ENCODE measurements around the gene PDE6A.
A peak's percentile ranks its signal among the peaks of the same experiment; 100 is the strongest.
"Not testable (repeated sequence)": the region's sequence is repeated elsewhere in the genome, so short reads cannot be mapped to it uniquely, and the experiment has no call there.

PDE6A gene

DNA sequence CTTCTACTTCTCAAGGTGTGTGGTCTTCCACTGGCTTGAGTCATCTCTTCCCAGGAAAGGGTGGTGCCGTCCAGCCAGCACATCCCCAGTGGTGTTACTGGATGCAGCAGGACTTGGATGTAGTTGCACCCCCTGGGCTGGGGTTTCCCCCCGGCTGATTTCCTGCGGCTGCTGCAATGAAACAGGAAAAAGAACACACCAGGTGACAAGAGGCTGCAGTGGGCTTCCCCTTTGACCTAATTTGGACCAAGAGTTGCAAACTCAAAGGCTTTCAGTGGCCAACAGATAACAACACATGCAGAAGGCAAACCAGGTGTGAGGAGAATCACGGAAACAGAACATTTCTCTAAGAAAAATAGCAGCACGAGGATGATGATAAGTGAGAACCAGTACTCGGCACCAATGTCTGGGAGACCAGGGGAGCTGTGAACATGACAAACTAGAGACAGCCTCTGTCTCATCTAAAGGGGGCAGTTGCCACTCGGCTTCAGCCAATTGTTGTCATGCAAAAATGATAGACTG lies 83.7 kb downstream of the PDE6A start:
- DNase-seq (ENCODE audit: low read depth): no peak

DNA sequence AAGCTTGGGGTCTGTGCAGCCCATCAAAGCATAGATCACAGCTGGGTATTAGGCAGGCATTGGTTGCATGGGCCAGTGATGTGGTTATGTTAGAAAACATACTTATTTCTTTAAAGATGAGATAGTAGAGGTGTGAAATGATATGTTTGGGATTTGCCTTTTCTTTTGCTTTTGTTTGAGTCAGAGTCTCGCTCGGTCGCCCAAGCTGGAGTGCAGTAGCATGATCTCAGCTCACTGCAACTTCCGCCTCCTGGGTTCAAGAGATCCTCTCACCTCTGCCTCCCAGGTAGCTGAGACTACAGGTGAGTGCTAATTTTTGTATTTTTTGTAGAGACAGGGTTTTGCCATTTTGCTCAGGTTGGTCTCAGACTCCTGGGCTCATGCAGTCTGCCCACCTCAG lies 84.8 kb downstream of the PDE6A start:
- DNase-seq (ENCODE audit: low read depth): no peak

DNA sequence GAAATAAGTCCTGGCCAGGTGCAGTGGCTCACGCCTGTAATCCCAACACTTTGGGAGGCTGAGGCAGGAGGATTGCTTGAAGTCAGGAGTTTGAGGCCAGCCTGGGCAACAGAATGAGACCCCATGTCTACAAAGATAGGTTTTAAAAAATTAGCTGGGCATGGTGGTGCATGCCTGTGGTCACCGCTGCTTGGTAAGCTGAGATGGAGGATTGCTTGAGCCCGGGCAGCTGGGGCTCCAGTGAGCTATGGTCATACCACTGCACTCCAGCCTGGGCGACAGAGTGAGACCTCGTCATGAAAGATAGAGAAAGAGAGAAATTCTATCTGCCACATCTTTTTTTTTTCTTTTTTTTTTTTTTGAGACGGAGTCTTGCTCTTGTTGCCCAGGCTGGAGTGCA lies 86.1 kb downstream of the PDE6A start:
- DNase-seq (ENCODE audit: low read depth): not testable (repeated sequence)

DNA sequence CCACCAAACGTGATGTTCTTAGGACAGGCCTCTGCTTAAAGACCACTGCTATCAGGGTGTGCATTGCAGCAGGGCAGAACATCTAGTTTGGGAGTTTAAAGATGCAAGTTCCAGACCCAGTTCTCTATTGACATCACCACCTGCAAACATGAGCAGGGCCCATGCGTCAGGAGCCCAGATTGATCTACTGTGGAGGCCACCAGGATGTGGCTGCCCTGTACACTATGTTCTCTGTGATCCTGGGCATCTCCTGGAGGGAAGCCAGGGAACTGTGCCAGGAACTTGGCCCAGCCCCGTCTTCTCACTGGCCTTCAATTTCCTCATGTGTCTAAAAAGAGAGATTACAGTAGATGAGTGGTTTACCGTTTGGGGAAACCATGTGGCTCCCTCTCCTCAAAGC lies 87.1 kb downstream of the PDE6A start:
- no peak for DNase-seq (ENCODE audit: low read depth)

DNA sequence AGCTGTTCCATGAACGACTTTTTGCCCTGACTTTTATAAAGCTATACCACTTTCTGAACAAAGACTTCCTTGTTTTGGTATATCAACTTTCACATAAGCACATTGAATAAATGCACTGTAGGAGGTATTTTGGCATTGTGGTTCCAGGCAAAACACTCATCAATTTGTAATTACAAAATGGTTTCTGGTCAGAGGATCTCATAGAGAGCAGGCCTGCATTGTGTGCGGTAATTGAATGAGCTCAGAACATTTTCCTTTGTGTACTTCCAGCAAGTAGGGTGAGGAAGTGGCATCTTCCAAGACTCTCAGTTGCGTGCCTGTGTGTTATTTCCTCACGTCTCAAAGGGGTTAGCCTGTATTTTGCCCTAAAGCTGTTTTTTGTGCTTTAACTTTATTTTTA lies 89.2 kb downstream of the PDE6A start:
- no peak for DNase-seq (ENCODE audit: low read depth)

DNA sequence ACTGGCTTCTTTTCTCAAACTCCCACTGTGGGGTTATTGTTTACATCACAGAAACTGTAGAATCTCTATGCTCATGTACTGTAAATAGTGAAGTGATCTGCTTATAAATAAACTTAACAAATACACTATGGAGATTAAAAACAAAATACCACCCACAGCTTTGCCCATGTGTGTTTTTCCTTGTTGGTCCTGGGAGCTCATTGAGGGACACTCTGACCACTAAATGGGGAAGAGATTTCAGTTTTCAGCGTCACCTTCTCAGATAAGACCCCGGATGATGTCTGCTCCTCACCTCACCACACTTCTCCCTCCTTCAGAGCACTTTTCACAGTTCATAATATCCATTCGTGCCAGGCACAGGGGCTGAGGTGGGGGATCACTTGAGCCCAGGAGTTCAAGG lies 89.7 kb downstream of the PDE6A start:
- no peak for DNase-seq (ENCODE audit: low read depth)

DNA sequence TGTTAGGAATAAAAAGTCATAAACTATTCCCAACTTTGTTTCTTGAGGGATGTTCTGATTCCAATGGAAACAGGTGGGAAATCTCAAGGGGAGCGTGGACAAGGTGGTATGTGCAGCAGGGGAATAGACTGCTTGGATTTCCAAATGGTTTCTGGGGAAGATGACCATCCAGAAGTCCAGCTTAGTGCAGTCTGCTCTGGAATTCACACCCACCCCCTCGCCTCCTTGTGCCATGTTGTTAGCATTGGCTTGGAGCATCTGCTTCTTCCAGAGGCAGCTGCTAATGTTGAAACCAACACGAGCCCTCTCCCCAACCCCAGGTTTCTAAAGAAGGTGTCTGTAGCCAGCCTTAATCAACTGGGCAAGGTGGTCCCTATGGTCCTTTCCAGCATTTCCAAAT lies 90.9 kb downstream of the PDE6A start:
- DNase-seq (ENCODE audit: low read depth): no peak

DNA sequence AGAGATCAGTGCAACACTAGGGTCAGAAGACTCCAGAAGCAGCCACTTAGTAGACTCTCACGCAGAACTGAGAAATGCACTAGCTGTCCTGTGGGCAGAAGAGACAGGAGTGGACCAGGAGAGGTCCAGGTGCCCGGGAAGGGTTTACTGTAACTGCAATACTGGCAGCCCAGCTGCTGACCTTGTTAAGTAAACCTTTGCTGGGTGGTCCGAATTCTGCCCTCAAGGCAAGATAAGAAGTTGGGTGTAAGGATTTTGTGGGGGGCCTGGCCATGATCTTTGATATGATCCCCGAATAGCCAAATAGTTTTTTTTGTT lies 91.3 kb downstream of the PDE6A start:
- no peak for DNase-seq (ENCODE audit: low read depth)

DNA sequence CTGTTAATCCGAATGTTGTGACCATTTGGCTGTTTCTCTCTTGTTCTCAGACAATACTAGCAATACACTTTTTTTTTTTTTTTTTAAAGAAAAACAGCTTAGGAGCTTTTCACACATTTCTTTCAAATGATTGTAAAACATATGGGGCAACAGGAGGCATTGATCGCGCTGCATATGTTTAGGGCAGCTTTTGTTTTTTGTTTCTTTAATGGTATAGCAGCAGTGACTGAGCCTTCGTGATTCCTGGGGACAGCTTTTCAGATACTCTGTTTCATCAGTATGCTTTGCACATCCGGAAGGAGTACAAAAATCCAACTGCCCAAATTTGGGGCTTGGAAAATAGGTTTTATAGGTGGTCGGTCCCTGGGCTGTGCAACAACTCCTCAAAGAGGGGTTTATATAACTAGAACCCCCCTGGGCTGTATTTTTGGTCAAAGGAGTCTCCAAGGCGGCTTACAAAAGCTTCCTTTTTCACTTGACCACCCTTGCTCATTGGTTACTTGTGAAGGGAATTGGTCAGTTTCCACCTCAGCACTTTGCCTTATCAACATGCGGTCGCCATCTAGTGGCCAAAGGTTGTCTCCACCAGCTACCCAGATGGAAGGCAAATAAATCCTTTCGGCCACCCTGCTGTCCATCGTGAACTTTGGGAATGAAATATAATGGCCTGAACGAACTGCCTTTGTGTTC lies 91.8 kb downstream of the PDE6A start:
- DNase-seq (ENCODE audit: low read depth): peak; percentile 13

DNA sequence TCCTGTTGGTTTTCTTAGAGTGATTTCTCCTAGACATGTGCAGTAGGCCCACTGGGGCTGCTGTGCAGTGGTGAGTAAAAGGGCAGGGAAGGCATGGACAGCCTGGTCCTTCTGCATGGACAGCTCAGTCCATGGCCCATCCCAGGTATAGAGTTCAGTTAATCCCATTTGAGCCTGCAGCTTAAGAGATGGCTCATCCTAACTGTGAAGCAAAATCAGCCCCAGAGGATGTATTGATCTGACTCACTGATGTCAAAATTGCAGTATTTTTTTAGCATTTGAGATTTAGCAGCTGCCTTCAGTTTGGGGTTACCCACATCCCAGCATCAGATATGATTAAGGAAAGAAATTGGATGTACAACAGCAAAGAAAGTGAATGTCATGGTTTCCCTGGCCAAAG lies 93.4 kb downstream of the PDE6A start:
- DNase-seq (ENCODE audit: low read depth): no peak

DNA sequence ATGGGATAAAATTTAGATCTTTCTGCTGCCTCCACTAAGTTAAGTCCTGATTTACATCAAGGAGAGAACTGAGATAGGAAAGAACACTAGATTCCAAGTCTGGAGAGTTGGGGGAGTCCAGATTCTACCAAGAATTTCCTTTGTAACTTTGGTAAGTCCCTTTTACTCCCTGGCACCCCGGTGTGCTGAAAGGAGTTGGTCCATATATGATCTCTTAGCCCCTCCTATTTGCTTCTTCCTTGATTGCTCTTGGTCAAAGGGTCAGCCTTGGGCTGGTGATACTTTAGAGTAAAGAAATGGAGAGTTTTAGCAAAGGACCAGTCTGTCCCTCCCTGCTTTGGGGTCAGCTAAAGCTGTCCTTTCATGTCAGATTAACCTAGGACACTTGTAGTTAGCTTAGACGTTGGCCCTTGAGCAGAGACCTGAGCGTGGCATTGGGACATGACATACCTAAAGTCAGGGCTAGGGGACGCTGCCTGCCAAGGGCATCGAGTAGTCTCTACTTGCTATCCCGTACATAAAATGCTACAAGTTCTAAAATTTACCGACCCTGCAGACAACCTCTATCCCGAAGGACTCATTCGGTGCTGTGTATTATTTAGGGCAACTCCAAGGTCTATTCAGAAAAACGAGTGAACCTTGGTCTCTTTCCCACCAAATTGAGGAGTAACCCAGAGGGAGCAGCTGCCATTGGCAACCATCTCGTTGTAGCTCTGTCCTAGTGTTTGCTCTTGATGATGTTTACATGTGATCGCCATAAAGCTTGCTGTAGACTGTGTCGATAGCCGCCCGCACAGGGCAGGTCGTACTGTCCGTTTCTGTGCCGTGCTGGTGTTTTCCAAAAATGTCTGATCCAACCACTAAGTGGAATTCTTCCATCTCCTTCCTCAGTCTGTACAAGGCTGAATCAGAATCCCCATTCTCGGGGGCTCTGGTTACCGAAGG lies 94.4 kb downstream of the PDE6A start:
- no peak for DNase-seq (ENCODE audit: low read depth)

DNA sequence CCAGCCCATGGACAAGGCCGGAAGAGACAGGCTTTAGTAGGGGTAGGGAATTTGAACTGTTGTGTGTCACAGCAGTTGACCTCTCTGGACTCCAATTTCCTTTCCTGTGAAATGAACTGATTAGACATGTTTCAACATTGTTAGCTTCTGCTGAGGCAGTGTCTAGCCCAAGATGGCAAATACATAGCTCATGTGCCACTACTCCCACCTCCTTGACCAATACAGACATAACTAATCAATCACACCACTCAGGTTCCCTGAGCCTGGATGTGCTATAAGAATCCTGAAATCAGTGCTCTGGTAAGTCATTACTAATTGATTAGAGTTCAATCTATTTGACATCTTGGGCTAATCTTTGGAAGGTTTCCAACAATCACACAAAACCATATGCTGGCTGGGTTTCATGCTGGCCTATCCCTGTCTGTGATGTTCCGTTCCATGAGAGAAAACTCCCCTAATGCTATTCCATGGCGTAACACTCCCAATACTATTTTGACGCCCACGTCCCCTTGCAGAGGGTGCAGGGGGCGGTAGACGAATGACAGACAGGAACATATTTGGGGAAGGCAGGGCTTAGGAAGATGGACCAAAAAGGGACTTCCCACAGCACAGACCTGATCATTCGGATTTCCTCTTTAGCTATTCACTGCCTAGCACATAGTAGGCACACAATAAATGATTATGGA lies 95.2 kb downstream of the PDE6A start:
- DNase-seq (ENCODE audit: low read depth): no peak

DNA sequence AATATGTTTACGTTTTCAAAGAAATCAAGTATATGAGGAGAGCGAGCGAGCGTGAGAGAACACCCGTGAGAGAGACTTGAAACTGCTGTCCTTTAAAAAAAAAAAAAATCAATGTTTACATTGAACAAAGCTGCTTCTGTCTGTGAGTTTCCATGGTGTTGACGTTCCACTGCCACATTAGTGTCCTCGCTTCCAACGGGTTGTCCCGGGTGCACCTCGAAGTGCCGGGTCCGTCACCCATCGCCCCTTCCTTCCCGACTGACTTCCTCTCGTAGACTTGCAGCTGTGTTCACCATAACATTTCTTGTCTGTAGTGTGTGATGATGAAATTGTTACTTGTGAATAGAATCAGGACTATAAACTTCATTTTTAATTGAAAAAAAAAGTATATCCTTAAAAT lies 97.0 kb downstream of the PDE6A start:
- no peak for DNase-seq (ENCODE audit: low read depth)

DNA sequence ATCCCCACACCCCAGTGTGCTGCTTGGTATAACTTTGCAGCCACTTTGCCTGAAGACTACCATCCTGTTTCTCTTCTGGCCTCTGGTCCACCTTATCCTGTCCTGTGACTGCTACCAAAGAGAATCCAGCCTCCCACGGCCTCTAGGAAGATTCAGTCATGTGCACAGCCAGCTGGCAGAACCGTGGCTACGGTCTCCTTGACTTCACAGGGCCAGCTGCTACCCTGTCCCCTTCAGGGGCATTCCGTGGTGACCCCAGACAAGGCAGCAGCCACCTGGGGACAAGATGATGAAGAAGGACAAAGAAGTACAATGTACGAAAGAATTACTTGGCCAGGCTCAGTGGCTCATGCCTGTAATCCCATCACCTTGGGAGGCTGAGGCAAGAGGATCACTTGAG lies 98.6 kb downstream of the PDE6A start:
- no peak for DNase-seq (ENCODE audit: low read depth)

DNA sequence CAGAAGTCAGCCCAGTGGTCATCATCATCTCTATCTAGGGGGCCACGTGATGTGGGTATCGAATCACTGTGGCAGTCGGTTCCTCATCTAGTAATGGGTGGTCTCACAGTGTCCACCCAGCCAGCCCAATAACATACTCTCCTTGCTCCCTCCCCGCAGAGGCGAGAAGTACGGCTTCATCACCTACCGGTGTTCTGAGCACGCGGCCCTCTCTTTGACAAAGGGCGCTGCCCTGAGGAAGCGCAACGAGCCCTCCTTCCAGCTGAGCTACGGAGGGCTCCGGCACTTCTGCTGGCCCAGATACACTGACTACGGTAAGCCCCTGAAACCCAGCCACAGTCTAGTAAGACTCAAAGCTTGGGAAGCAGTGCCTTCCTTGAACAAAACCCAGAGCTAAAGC lies 99.0 kb downstream of the PDE6A start:
- DNase-seq (ENCODE audit: low read depth): no peak

DNA sequence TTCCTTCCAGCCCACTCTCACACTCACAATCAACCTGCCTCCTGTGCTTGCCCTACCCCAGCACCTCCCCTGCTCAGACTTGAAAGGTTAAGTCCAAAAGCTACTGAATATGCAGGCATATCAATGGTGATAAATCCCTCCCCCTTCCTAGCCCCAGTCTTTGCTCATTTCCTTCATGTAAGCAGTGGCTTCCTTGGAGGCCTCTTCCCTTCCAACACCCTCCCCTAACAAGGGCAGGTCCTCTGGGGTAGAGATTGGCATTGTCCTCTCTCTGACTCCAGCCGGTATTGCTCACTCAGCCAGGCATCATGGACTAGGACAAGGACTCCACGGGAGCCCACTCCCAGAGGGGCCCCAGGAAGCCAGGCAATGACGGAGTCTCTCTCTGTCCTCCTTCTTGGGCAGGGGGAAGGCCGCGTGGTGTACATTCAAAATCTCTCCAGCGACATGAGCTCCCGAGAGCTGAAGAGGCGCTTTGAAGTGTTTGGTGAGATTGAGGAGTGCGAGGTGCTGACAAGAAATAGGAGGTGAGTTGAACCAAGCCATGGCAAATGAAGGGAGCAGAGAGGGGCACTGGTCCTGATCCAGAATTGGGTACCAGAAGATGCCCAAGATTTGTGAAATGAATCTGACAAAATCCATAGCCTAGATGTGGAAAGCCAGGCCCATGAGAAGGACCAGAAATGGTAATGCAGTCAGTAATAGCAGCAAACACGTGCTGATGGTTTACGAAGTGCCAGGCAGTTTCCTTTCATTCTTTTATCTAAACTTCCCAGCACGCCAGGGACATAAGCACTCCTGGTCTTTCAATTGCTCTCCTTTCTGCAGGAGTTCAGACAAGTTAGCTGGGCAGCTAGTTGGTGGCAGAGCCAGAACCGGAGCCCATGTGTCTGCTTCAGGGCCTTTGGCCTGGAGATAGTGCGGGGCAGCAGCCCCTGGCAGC lies 102.5 kb downstream of the PDE6A start:
- no peak for DNase-seq (ENCODE audit: low read depth)

DNA sequence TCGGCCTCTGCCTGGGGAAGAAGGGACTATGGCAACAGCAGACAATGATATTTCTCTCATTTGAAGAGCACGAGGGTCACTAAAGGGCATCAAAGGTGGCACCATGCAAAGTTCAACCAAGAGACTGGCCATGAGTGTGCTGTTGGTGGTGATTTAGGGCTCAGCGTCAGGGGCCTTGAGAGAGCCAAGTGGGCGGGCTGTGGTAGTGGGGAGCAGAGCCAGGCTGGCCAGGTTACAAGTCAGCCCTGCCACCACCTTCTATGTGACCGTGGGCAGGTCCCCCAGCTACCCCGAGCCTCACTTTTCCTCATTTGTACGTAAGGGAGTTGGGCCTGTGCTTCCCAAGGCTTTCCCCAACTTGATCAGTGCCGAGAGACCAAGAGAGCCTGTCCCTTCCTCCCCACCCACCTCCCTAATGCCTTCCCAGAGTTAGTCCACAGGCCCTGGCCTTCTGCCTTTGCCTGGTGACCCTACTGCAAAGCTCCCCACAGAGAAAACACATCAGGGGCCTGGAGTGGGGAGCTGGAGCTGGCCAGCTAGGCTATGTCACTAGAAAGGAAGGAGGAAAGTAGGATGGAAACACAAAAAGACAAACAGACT lies 104.3 kb downstream of the PDE6A start:
- DNase-seq (ENCODE audit: low read depth): no peak

DNA sequence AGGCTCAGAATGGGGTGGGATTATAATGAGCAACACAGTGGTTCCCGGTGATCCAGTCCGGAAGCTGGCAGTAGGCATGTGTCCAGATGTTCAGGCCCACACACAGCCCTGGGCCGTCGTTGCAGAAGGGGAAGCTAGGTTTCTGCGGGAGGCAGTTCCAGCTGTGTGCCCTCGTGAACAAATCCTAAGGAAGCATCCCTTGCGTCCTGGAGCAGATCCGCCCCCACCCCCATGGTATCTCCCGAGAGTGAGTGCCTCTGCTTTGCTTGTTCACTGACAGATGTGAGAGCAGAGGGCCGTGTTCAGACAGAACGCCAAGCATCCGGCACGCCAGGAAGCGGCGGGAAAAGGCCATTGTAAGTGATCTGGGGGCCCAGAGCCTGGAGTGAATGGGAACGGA lies 104.8 kb downstream of the PDE6A start:
- no peak for DNase-seq (ENCODE audit: low read depth)

DNA sequence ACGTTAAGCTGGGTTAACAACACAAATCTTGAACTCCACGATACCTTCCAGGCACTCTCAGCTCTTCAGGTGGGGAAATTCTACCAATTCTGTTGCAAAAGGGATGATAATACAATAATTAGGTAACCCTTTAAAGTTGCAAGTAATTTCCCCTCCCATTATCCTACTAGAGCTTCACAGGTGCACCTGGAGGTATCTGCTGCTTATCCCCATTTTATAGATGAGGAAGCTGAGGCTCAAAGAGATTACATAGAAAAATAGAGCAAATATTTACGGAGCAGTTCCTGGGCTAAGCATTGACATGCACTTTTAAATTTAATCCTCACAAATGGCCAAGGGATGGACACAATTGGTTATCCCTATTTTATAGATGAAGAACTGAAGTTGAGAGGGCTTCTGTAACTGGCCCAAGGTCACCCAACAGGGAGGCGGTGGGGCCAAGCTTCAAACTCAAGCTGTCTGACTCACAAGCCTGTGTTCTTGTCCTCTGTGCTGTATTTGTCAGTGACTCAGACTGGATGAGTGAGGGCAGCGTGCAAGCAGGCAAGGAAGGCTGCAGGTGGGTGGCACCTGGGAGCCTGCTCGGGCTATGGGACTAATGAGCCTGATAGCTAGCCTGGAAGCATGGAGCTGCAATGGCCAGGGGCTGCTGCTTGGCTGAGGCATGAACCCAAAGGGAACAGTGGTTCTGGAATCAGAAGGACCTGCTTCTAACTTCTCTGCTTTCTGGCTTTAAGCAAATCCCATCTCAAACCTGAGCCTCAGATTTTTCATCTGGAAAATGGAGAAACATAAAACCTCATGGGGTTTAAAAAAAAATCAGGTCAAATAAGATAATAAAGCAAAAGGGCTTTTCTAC lies 105.5 kb downstream of the PDE6A start:
- DNase-seq (ENCODE audit: low read depth): no peak

DNA sequence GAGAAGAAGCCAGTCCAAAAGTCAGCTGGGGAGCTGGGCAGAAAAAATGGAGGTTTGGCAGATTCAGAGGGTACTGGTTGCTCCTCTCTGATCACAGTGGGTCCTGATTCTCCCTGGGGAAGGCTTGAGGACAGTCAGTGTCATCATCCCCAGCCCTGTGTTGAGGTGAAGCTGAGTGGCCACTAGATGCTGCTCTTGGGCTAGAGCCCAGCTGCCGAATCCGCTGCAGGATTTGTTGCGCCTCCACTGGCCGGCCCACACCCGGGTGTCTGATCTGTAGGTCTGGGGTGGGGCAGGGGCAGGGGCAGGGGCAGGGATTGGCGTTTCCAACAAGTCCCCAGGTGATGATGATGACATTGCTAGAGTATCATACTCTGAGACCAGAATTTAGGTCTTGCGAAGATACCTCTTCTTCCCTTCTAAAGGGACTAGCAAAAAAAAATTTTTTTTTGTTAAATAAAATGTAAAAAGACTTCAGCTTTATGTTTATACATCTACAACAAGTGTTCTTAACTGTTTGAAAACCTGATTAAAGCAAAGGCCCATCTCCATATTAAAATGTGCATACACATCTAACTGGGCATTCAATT lies 106.8 kb downstream of the PDE6A start:
- DNase-seq (ENCODE audit: low read depth): no peak

Data from activated T-cell treated with anti-CD3 and anti-CD28 coated beads for 24 hours (primary cell).